Upper lobe of left lung (tissue), 4 donors: ENCODE results near the gene UFC1.

Source experiments
- POLR2A ChIP-seq, 4 donors: fragments of 450-650 bp; IDR thresholded peaks; one replicate each; pipeline ENCODE4 v1.5.1; 2016 to 2017; ENCODE audit warnings: antibody characterized with exemption in 4 of 4, mild to moderate bottlenecking in 2 of 4
- POLR2AphosphoS5 ChIP-seq, 2 donors: sonication (generic); formaldehyde crosslinking; IDR thresholded peaks; one replicate each; pipeline ENCODE4 v1.5.1; 2017; ENCODE audit warnings: antibody characterized with exemption in 2 of 2
- TF ChIP-seq, protein P1 (sequence below), 6 experiments: fragments of 450-650 bp in 4 of 6; fragments of 200-600 bp in 2 of 6; sonication (generic) in 2 of 6; IDR thresholded peaks; one replicate each; pipeline ENCODE4 v1.5.1; 2016 to 2019; ENCODE audit warnings: antibody characterized with exemption in 6 of 6

- TF ChIP-seq, protein P1, sequence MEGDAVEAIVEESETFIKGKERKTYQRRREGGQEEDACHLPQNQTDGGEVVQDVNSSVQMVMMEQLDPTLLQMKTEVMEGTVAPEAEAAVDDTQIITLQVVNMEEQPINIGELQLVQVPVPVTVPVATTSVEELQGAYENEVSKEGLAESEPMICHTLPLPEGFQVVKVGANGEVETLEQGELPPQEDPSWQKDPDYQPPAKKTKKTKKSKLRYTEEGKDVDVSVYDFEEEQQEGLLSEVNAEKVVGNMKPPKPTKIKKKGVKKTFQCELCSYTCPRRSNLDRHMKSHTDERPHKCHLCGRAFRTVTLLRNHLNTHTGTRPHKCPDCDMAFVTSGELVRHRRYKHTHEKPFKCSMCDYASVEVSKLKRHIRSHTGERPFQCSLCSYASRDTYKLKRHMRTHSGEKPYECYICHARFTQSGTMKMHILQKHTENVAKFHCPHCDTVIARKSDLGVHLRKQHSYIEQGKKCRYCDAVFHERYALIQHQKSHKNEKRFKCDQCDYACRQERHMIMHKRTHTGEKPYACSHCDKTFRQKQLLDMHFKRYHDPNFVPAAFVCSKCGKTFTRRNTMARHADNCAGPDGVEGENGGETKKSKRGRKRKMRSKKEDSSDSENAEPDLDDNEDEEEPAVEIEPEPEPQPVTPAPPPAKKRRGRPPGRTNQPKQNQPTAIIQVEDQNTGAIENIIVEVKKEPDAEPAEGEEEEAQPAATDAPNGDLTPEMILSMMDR (IDR thresholded peaks at IDR 0.05), result no peak
- no peak for TF ChIP-seq POLR2A (IDR thresholded peaks at IDR 0.05)
- TF ChIP-seq POLR2AphosphoS5 (IDR thresholded peaks at IDR 0.05), result no peak
Observed at GRCh38 chr1:161164901-161165610, 11.3 kb downstream of the UFC1 start.
